NCI-H774 (cell line): ENCODE data around the gene CMTM7.

Experiments used
- DNase-seq: peaks from one replicate; lab custom pipeline; 2025; lab: John Stamatoyannopoulos, UW

The CMTM7 gene

DNA sequence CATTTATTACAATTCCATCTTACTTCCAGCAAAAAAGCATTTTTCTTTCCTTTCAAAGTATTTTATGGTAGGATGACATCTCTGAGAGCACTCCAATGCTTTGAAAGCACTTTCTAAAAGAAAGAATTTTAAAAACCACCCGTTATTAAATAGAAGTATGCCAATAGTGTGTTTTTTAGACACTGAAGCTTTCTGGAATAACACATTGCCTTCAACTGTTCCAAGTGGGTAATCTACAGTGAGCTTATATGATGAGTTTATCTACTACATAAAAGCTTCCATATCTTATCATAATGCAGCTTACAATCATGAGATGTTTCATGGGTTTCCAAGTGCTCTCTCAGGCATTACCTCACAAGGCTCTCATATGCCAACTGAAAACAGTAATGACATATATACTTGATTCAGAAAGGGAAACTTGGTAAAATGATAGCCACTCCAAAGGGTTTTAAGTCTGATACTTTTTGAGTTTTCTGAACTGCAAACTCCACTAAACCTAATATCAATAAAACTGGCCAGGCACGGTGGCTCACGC lies 96.9 kb downstream of the CMTM7 start:
- no peak for DNase-seq

DNA sequence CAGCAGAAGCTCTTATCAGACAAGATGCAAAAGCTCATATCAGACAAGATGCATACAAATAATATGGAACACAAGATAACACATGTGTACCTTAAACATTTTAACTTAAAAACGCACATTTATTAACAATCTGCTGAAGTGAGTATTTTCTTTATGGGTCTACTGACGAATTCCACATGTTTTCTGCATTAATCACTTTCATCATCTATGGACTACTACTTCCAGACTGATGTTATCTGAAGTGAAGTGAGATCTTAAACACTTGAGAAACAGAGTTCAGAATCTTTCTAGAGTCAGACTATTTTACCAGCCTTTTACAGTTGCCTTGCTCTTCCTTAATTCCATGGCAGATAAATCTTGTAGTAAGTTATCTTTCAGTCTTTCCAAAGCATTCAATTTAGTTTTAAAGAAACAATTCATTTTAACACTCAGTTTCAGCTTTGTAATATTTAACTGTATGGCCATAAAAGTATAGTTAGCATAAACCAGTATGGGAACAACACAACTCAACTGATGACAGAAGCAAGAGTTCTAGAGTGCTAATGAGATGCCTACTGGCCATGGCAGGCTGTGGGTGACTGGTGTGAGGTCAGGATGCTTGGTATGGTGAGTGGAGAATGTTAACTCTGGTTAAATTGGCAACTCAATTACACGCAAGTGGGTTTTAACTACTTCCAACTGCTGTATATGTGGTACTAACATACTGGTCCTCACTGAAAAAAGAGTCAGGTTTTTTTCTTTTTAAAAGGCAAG lies 101.2 kb downstream of the CMTM7 start:
- no peak for DNase-seq

DNA sequence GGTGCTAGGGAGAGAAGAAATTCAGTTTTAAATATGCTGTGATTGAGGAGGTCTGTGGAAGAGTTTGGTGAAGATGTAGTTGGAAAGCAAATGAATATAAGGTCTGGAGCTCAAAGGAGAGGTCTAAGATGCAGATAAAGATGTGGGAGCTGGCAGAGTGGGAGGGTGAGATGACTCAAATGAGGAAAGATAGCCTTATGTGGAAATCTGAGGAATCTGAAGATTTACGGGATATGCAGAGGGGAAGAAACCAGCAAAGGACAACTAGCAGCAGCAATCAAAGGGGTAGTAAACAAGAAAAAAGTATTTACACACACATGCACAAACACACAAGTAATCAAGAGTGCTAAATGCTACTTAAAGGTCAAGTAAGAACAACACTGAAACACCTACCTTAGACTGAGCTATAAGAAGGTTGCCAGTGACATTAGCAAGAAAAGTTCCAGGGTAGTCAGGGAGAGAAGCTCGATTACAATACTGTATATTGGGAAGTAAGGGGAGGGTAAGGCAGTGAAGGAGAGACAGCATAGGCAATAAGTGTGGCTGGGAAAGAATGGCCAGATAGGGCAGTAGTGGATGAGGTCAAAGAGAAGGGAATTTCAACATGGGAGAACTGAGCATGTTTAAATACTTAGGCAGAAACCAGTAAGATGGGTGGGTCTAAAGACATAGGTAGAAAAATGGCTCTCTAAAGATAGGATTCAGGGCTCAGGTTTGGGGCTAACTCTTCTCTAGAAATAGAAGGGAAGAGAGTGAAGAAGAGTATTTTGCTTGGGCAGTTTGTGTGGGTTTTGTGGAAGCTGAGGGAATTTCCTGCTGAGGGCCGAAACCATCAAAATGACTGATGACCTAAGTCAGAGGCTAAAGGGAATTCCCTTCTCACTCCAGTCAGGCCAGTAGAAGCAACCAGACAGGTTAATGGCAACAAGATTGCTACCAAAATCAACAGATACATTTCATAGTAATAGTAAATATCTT lies 102.1 kb downstream of the CMTM7 start:
- no peak for DNase-seq

DNA sequence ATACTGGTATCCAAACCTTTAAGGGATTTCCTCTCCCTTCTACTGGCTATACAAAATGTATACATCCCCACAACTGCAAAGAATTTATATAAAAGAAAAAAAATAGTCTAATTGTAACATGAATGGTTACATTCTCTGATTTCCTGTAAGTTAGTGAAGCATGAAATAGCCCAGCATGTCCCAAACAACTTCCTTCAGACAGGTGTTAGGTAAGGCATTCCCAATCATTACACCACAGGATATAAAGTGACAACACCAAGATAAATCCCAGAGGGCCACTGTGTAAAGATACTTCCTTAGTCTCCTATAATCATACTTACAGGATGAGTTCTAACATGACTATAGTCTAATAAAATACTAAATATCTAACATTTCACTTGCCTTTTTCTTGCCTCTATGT lies 103.4 kb downstream of the CMTM7 start:
- no peak for DNase-seq

DNA sequence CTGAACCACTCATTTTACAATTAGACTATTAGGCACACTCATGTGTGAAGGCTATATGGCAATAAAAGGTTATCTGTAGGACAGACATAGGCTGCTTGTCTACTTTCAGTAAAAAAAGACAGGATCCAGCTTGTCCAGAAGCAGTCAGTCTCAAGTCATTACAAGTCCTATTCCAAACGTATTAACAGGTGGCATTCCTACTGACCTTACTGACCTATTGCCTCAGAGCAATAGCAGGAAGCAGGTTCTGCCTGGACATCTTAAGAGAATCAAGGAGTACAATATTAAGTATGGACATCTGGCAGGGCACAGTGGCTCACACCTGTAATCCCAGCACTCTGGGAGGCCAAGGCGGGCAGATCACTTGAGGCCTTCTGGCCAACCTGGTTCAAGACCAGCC lies 104.0 kb downstream of the CMTM7 start:
- DNase-seq, result no peak

DNA sequence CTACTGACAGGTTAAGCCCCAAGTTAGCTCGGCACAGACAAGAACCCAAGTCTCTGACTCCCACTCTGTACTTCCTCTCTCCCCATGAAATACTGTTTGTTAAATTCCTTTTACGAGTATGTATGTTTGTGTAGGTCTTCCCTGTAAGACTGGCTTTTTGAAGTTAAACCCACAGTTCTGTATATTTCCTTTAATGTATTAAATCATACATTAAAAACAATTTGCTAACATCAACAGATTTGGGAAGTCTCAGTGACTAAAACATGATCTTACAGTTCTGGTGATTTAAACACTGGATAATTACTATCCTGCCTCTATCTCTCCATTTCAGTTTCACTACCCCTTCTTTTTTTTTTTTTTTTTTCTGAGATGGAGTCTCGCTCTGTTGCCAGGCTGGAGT lies 106.6 kb downstream of the CMTM7 start:
- no peak for DNase-seq

DNA sequence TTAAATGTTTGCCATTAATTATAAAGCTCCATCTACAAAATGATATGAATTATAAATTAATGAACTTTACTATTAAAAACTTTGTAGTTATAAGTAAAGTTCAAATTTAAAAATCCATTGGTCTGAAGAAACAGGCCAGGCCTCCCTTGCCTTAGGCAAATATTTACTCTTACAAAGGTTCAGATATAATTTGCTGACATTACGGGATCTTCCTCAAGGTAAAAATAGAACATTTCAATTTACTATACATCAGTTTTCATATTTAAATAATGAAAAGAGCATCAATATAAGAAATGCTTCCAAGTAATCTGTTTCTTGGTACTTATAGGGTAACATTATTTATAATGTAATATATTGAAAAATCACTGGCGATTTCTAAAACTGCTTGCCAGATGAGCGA lies 107.3 kb downstream of the CMTM7 start:
- DNase-seq, result no peak

DNA sequence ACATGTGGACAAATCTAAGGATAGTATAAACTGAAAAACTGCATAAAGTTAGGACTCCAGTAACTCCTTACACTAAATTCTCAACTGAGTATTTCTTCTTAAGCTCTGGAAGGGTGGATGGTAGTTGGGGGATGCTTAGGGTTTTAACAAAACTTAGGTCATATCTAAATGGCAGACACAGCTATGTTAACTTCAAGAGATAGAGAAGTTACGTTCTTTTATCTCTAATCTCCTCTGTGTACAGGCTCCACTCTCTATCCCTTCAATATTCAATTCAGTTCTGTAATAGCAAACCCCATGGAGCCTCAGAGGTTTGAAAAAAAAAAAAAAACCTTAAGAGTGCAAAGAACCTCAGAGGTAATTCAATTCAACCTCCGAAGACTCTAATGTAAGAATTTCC lies 107.9 kb downstream of the CMTM7 start:
- no peak for DNase-seq

DNA sequence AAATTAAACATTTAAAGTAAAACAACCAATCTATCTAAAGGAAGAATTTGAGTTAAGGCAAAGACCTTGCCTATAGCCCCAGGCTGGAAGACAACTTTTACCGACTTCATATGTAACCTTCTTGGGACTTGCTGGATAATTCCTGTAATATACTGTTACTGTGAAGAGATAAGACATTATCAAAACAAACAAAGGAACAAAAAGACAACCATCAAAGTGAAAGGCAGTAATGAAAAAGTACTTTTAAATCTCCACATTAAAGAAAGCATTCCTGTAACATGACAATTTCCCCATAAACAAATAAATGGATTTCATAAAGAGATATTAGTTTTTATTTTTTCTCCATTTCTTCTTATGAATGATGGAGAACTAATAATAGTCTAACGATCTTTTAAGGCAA lies 108.6 kb downstream of the CMTM7 start:
- no peak for DNase-seq

DNA sequence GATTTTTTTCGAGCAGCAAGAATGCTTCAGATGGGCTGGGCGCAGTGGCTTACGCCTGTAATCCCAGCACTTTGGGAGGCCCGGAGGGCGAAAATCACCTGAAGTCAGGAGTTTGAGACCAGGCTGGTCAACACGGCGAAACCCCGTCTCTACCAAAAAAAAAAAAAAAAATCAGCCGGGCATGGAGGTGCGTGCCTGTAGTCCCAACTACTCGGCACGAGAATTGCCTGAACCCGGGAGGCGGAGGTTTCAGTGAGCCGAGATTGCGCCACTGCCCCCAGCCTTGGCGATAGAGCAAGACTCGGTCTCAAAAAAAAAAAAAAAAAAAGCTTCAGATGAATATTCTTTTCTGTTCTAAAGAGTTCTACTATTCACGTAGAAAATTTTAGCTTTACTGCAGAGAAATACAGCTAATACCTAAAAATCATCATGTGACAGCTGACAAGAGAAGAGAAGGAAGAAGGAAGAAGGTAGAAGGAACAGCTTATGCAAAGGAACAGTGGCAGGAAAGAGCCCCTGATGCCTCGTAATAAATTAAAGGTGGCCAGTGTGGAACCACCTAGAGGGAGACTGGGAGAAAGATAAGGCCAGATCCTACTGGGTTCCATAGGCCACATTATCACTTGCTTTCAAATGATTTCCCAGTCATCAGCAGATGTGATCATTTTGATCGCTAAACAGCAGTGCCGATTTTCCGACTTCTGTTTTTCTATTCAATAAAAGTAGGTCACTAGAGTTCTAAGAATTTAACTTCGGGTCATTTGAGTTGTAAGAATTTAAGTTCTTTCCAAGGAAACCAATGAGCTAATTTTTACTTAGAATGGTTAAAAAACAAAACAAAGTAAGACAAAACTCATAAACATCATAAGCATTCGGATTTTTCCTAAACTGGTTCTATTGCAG lies 109.5 kb downstream of the CMTM7 start:
- DNase-seq, result no peak

DNA sequence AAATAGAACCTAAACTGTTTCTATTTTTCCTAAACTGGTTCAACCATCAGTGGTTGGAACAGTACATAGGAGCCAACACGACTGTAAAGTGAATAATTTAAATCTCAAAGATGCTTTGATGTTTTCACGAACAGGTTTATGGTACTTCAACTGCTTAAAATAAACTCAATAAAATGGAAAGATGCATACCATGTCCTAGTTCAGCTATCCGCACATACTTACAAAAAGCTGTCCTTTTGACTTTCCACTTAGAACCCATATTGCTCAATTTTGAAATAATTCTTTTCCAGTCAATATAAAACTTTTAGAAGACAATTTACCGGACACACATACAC lies 110.1 kb downstream of the CMTM7 start:
- DNase-seq, result no peak

DNA sequence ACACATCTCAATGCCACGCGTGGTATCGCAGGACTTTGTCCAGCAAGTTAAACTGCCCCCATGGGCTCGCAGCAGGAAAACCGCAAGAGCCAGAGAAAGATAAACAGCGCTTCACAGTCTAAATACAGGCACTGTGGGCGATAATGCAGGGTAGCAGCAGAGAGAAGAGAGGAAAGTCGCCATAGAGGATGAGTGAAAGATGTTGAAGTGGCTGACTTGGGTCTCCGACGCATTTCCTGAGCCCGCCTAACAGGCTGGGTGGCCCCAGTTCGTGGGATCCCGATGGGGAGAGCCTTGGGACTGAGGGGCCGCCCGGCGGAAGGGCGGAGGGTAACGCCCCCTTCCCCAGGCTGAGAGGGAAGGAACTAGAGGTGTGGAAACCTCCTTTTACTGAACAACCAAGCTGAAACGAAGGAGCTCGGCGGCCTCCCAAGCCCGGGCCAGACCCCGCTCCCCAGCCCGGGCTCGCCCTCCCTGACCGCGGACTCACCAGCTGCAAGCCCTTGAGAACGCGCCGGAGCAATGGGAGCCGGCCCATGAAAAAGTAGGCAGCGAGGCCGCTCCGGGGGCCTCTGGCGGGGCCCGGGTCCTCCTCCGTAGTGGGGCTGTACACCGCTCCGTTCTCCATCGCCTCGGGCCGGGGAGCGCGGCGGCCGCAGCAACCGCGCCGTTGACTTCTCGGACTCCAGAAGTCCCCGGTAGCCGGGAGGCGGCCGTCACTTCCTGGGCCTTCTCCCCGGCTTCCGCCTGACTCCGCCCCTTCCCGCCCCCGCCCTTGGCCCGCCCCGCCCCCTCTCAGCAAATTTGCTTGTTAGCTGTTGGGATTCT lies 110.7 kb downstream of the CMTM7 start, which contains the start of gene CMTM6:
CMTM6 (minus strand) TSS at position 735 of the 828 bp plus-strand sequence; CDS start at position 628, 107 bp downstream.
- DNase-seq, result peak; percentile 23

DNA sequence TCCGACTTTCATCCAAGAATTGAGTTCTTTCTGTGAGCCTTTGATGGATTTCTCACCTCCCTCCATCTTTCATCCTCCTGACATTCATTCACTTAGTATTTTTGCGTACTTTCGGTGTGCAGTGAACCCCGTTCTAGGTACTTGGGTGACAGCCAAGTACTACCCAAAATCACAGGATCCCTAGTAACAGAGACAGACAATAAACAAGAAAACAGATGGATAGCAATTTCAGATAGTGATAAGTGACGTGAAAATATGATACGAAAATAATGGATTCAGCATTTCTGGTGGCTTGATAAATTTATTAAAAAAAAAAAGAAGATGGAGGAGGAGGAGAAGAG lies 111.3 kb downstream of the CMTM7 start:
- no peak for DNase-seq
